A549 (cell line): Measurements from ENCODE around the gene CEP164. TPM values are rescaled to one million over a fixed set of nuclear protein-coding genes. Genes with fewer than 3 reads are reported as not detected.
"Not testable (repeated sequence)": the region's sequence is repeated elsewhere in the genome, so short reads cannot be mapped to it uniquely, and the experiment has no call there.

Experiments used
- ATAC-seq, 2 experiments: fragments of 200-7000 bp in 1 of 2; fragments of >200 bp in 1 of 2; cut with Nextera tagmentation in 1 of 2; cut with Tn5 transposase in 1 of 2; 3 replicates each; pipeline versions ENCODE4 v1.8.0 to v1.9.1; 2018 to 2020; ENCODE audit warnings: mild to moderate bottlenecking in 1 of 2, moderate library complexity in 1 of 2
- CTCF ChIA-PET: fragments of 300-600 bp; sonication (Branson Sonifier 250); formaldehyde crosslinking; extraction: SDS; loops from one replicate; lab custom pipeline; 2021; ENCODE audit warnings: antibody characterized with exemption, inconsistent platforms; lab: Yijun Ruan, JAX
- POLR2A ChIA-PET: fragments of 350-600 bp; formaldehyde crosslinking; extraction: SDS; loops from one replicate; lab custom pipeline; 2021; ENCODE audit warnings: antibody characterized with exemption, inconsistent platforms; lab: Yijun Ruan, JAX
- DNase-seq, 2 experiments: peaks; one replicate each; pipeline versions ENCODE4 v3.0.0 to v3.0.0-alpha.2; 2011 to 2016; ENCODE audit warnings: low read depth in 1 of 2, low spot score in 1 of 2
- FAIRE-seq: peaks from 2 replicates; lab custom pipeline; 2011; peaks lifted over from hg19 to GRCh38; lab: Jason Lieb, UNC
- H3K27ac ChIP-seq, 2 experiments: fragments of >200 bp; sonication (Bioruptor Twin); formaldehyde crosslinking; 3 replicates each; pipeline ENCODE4 v1.5.1; 2016 to 2017
- H3K4me1 ChIP-seq: fragments of >200 bp; sonication (Bioruptor Twin); formaldehyde crosslinking; 3 replicates; pipeline ENCODE4 v1.6.1; 2016
- H3K4me2 ChIP-seq: fragments of >200 bp; sonication (Bioruptor Twin); formaldehyde crosslinking; 3 replicates; pipeline ENCODE4 v1.6.1; 2016
- H3K4me3 ChIP-seq: fragments of >200 bp; sonication (Bioruptor Twin); formaldehyde crosslinking; 3 replicates; pipeline ENCODE4 v1.5.1; 2016
- H3K9me3 ChIP-seq: fragments of >200 bp; sonication (Bioruptor Twin); formaldehyde crosslinking; 3 replicates; pipeline ENCODE4 v1.6.1; 2016
- BHLHE40 ChIP-seq: IDR thresholded peaks from 2 replicates; pipeline ENCODE4 v1.6.1; 2012; ENCODE audit warnings: low read depth, low read length, inconsistent platforms
- EHF ChIP-seq: fragments of 250-450 bp; sonication (Bioruptor Pico); IDR thresholded peaks from 2 replicates; pipeline ENCODE4 v1.5.0; 2020; ENCODE audit warnings: mild to moderate bottlenecking
- ELK1 ChIP-seq: fragments of 150-350 bp; IDR thresholded peaks from 2 replicates; pipeline ENCODE4 v1.6.1; 2014; ENCODE audit warnings: low read depth, mild to moderate bottlenecking, low read length
- ESRRA ChIP-seq: fragments of 150-350 bp; IDR thresholded peaks from 2 replicates; pipeline ENCODE4 v1.6.1; 2014; ENCODE audit warnings: mild to moderate bottlenecking, low read length, borderline replicate concordance
- FOSL2 ChIP-seq, 2 experiments: fragments of 450-650 bp in 1 of 2; fragments of >200 bp in 1 of 2; sonication (Bioruptor Twin) in 1 of 2; formaldehyde crosslinking; IDR thresholded peaks; 2 replicates each; pipeline versions ENCODE4 v1.5.0 to v1.6.1; 2016 to 2020; ENCODE audit warnings: mild to moderate bottlenecking in 1 of 2, moderate library complexity in 1 of 2
- HDAC2 ChIP-seq: fragments of 200-600 bp; sonication (generic); IDR thresholded peaks from 2 replicates; pipeline ENCODE4 v1.6.1; 2016
- HOXB5 ChIP-seq: fragments of 250-450 bp; sonication (Bioruptor Pico); IDR thresholded peaks from 2 replicates; pipeline ENCODE4 v1.5.0; 2020; ENCODE audit warnings: mild to moderate bottlenecking, moderate library complexity
- JUNB ChIP-seq: fragments of >200 bp; sonication (Bioruptor Twin); formaldehyde crosslinking; IDR thresholded peaks from 2 replicates; pipeline ENCODE4 v1.6.1; 2016
- KDM1A ChIP-seq: fragments of 200-600 bp; sonication (generic); IDR thresholded peaks from 2 replicates; pipeline ENCODE4 v1.6.1; 2016; ENCODE audit warnings: low read depth, mild to moderate bottlenecking
- MAFK ChIP-seq: fragments of 450-650 bp; IDR thresholded peaks from 2 replicates; pipeline ENCODE4 v1.6.1; 2014; ENCODE audit not compliant: partially characterized antibody
- NR3C1 ChIP-seq: fragments of >200 bp; sonication (Bioruptor Twin); formaldehyde crosslinking; IDR thresholded peaks from 3 replicates; pipeline ENCODE4 v1.6.1; 2017
- PBX3 ChIP-seq: IDR thresholded peaks from 2 replicates; pipeline ENCODE4 v1.6.1; 2012
- POLR2AphosphoS2 ChIP-seq: conservative IDR thresholded peaks from 2 replicates; pipeline ENCODE4 v1.6.1; 2012; ENCODE audit warnings: low read length, improper control_type of control experiment, inconsistent platforms
- TFCP2L1 ChIP-seq: fragments of 250-450 bp; sonication (Bioruptor Pico); IDR thresholded peaks from 2 replicates; pipeline ENCODE4 v1.5.0; 2021; ENCODE audit warnings: mild to moderate bottlenecking
- TP53 ChIP-seq: fragments of 250-450 bp; sonication (Bioruptor Pico); IDR thresholded peaks from 2 replicates; pipeline ENCODE4 v1.5.0; 2021; ENCODE audit warnings: mild to moderate bottlenecking, moderate library complexity
- USF2 ChIP-seq: fragments of 450-650 bp; IDR thresholded peaks from 2 replicates; pipeline ENCODE4 v1.6.1; 2014; ENCODE audit warnings: antibody characterized with exemption
- ZC3H11A ChIP-seq: fragments of 450-650 bp; IDR thresholded peaks from 2 replicates; pipeline ENCODE4 v1.6.1; 2014; ENCODE audit warnings: antibody characterized with exemption, mild to moderate bottlenecking
- ZFP36 ChIP-seq: fragments of 450-650 bp; IDR thresholded peaks from 2 replicates; pipeline ENCODE4 v1.6.1; 2014; ENCODE audit warnings: borderline replicate concordance; ENCODE audit not compliant: partially characterized antibody
- WGBS: methylation state at CpG from one replicate; pipeline ENCODE4 v1.1.6; 2017; ENCODE audit errors: missing lambda C conversion rate; 5-methylcytosine and 5-hydroxymethylcytosine counted together
- polyA plus RNA-seq, 4 experiments: library from polyadenylated mRNA; depleted of rRNA in 3 of 4; stranded (reverse); fragments of >200 nt; fragmentation: RNase III in 1 of 4; extraction: RNeasy Plus Mini Kit Qiagen cat#74134 plus additional on column Dnase treatment in 1 of 4; gene quantifications; 2 replicates in 3 of 4; 3 replicates in 1 of 4; pipeline ENCODE4 v1.2.3, GENCODE V29; 2011 to 2017
- TF ChIP-seq, protein P1 (sequence below): fragments of >200 bp; sonication (Bioruptor Twin); formaldehyde crosslinking; IDR thresholded peaks from 2 replicates; pipeline ENCODE4 v1.6.1; 2016
- TF ChIP-seq, protein P2 (sequence below): fragments of 250-450 bp; sonication (Bioruptor Pico); IDR thresholded peaks from 2 replicates; pipeline ENCODE4 v1.5.0; 2021; ENCODE audit warnings: mild to moderate bottlenecking, moderate library complexity, borderline replicate concordance

The CEP164 gene
- polyA plus RNA-seq, 2 of the 4 experiments (the other 2 are of a cell fraction): 17.4 to 19.6 TPM

DNA sequence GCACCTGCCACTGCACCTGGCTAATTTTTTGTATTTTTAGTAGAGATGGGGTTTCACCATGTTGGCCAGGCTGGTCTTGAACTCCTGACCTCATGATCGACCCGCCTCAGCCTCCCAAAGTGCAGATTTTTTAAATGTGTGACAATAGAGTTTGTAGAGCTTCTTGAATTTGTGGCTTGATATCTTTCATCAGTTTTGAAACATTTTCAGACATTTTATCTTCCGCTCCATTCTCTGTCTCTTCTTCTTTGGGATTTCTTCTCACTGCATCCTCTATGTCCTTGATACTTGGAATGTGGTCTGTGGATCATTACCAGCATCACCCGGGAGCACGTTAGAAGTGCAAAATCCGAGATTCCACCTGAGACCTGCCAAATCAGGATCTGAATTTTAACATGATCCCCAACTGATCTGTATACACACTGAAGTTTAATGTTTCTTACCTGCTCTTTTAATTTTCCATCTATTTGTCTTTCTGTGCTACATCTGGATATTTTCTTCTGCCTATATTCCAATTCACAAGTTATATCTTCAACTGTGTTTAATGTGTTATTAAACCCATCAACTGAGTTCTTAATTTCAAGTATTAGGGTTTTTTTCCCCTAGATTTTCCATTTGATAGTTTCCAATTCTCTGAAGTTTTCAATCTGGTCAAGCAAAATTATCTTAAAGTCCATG lies 126.4 kb downstream of the CEP164 start (continued):
- no peak for TF ChIP-seq USF2
- TF ChIP-seq, protein P1, sequence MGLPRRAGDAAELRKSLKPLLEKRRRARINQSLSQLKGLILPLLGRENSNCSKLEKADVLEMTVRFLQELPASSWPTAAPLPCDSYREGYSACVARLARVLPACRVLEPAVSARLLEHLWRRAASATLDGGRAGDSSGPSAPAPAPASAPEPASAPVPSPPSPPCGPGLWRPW: no peak
- no peak for TF ChIP-seq FOSL2 (IDR thresholded peaks at IDR 0.05)
- no peak for TF ChIP-seq FOSL2 (CRISPR knock-in tag; IDR thresholded peaks at IDR 0.05)

- DNase-seq (no peak), FAIRE-seq (no peak), ATAC-seq (no peak)
- H3K27ac ChIP-seq: no peak overlapping the region
- 30% methylated on average over 1 of the region's 1 CpG for WGBS
- H3K4me2 ChIP-seq: no peak overlapping the region
- peaks cover 5% of the 10 kb centered on the region; the same call in 1 of the 3 replicates for H3K9me3 ChIP-seq
- ChIA-PET CTCF (no interaction called here), POLR2A (no interaction called here)
- H3K4me3 ChIP-seq: no peak overlapping the region
- H3K4me1 ChIP-seq: no peaks in the 10 kb centered on the region
- TF ChIP-seq TP53 (CRISPR knock-in tag) (no peak), ELK1 (no peak), BHLHE40 (no peak), MAFK (no peak), ZC3H11A (no peak), ESRRA (no peak), EHF (CRISPR knock-in tag) (no peak), HOXB5 (CRISPR knock-in tag) (no peak)
- TF ChIP-seq, protein P2, sequence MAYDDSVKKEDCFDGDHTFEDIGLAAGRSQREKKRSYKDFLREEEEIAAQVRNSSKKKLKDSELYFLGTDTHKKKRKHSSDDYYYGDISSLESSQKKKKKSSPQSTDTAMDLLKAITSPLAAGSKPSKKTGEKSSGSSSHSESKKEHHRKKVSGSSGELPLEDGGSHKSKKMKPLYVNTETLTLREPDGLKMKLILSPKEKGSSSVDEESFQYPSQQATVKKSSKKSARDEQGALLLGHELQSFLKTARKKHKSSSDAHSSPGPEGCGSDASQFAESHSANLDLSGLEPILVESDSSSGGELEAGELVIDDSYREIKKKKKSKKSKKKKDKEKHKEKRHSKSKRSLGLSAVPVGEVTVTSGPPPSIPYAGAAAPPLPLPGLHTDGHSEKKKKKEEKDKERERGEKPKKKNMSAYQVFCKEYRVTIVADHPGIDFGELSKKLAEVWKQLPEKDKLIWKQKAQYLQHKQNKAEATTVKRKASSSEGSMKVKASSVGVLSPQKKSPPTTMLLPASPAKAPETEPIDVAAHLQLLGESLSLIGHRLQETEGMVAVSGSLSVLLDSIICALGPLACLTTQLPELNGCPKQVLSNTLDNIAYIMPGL (CRISPR knock-in tag): no peak
Measured at GRCh38 chr11:117454564-117454917, 126.9 kb downstream of the CEP164 start.

DNA sequence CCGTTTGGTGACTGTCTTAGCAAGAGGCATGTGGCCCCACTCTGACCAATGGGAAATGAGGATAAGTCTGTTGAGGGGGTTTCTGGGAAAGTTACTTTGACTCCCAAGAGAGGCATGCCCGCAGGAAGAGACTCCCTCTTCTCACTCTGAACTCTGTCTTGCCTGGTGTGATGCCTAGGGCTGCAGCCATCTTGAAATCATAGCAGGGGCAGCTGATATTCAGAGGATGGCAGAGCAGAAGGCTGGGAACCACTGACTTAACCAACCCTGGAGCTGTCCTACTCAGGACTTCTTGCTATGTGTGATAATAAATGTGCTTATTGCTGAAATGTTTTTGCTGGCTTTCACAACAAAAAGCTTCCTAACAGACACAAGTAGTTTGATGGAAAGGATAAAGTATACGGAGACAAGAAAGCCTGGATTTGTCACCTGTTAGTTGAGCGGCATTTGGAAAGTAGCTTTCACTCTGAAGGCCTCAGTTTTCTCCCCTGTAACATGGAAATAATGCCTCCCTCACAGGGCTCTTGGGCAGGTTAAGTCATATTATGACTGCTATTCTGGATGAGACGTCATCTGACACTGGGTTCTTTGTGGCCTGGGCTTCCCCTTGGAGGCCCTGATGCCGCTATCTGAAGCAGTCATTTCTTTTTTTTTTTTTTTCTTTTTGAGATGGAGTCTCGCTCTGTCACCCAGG lies 128.5 kb downstream of the CEP164 start:
- peaks cover 5% of the 10 kb centered on the region; the same call in 1 of the 3 replicates for H3K9me3 ChIP-seq
- CTCF ChIA-PET: interaction anchor here (0.8 to 1.0 kb wide), 2 partner anchors 10 to 363 kb away, joined by 3 read pairs; no protein-coding TSS in a partner anchor
- no peak overlapping the region for H3K4me2 ChIP-seq
- ATAC-seq (no peak), FAIRE-seq (no peak), DNase-seq (no peak)
- 64% methylated on average over 7 of the region's 7 CpGs for WGBS
- no peak overlapping the region for H3K4me3 ChIP-seq
- TF ChIP-seq JUNB: no peak
- no peak for TF ChIP-seq POLR2AphosphoS2
- TF ChIP-seq PBX3: no peak
- TF ChIP-seq EHF (CRISPR knock-in tag): no peak
- no peak for TF ChIP-seq TFCP2L1 (CRISPR knock-in tag)
- TF ChIP-seq KDM1A: no peak
- TF ChIP-seq NR3C1: no peak
- TF ChIP-seq HDAC2: no peak
- TF ChIP-seq HOXB5 (CRISPR knock-in tag): no peak
- TF ChIP-seq ZFP36: no peak
- no peak overlapping the region for H3K27ac ChIP-seq
- POLR2A ChIA-PET: no interaction called here
- H3K4me1 ChIP-seq: no peaks in the 10 kb centered on the region

GRCh38 chr11:117456721-117457029 lies 129.0 kb downstream of the CEP164 start:
- FAIRE-seq, H3K4me1 ChIP-seq, H3K4me2 ChIP-seq, DNase-seq, CTCF ChIA-PET, H3K9me3 ChIP-seq, POLR2A ChIA-PET, H3K4me3 ChIP-seq, ATAC-seq, H3K27ac ChIP-seq: not testable (repeated sequence)
- WGBS: 77% methylated on average over 8 of the region's 8 CpGs
